ENCODE data around the gene SYNM.

SYNM gene

GRCh38 chr15:99092554-99093172, 12.2 kb upstream of the SYNM start:
- TF ChIP-seq REST (IDR thresholded peaks at IDR 0.05; ENCODE audit: insufficient read depth in 1 of 2, low read depth in 2 of 2, low read length in 2 of 2) (no peak), SIN3A (IDR thresholded peaks at IDR 0.05; ENCODE audit: borderline replicate concordance, insufficient read depth, low read length) (no peak), TAF1 (IDR thresholded peaks at IDR 0.05; ENCODE audit: borderline replicate concordance, insufficient read depth, low read length) (no peak), FOXP2 (optimal IDR thresholded peaks at IDR 0.05; ENCODE audit: borderline replicate concordance, extremely low read depth, extremely low read length, insufficient read depth) (no peak), POLR2AphosphoS5 (IDR thresholded peaks at IDR 0.05; ENCODE audit: low read depth, low read length) (no peak)

GRCh38 chr15:99095626-99096025, 9.3 kb upstream of the SYNM start:
- no peak for TF ChIP-seq FOXP2 (optimal IDR thresholded peaks at IDR 0.05; ENCODE audit: borderline replicate concordance, extremely low read depth, extremely low read length, insufficient read depth)
- TF ChIP-seq TAF1 (IDR thresholded peaks at IDR 0.05; ENCODE audit: borderline replicate concordance, insufficient read depth, low read length): no peak
- no peak for TF ChIP-seq SIN3A (IDR thresholded peaks at IDR 0.05; ENCODE audit: borderline replicate concordance, insufficient read depth, low read length)
- no peak for TF ChIP-seq REST (IDR thresholded peaks at IDR 0.05; ENCODE audit: insufficient read depth in 1 of 2, low read depth in 2 of 2, low read length in 2 of 2)
- TF ChIP-seq POLR2AphosphoS5 (IDR thresholded peaks at IDR 0.05; ENCODE audit: low read depth, low read length): no peak

- TF ChIP-seq POLR2AphosphoS5 (IDR thresholded peaks at IDR 0.05; ENCODE audit: low read depth, low read length) (no peak), REST (IDR thresholded peaks at IDR 0.05; ENCODE audit: insufficient read depth in 1 of 2, low read depth in 2 of 2, low read length in 2 of 2) (no peak), FOXP2 (optimal IDR thresholded peaks at IDR 0.05; ENCODE audit: borderline replicate concordance, extremely low read depth, extremely low read length, insufficient read depth) (no peak), TAF1 (IDR thresholded peaks at IDR 0.05; ENCODE audit: borderline replicate concordance, insufficient read depth, low read length) (no peak), SIN3A (IDR thresholded peaks at IDR 0.05; ENCODE audit: borderline replicate concordance, insufficient read depth, low read length) (no peak)
Measured at GRCh38 chr15:99096173-99096893, 8.5 kb upstream of the SYNM start.

- TF ChIP-seq FOXP2 (optimal IDR thresholded peaks at IDR 0.05; ENCODE audit: borderline replicate concordance, extremely low read depth, extremely low read length, insufficient read depth) (no peak), TAF1 (IDR thresholded peaks at IDR 0.05; ENCODE audit: borderline replicate concordance, insufficient read depth, low read length) (no peak), REST (IDR thresholded peaks at IDR 0.05; ENCODE audit: insufficient read depth in 1 of 2, low read depth in 2 of 2, low read length in 2 of 2) (no peak), SIN3A (IDR thresholded peaks at IDR 0.05; ENCODE audit: borderline replicate concordance, insufficient read depth, low read length) (no peak), POLR2AphosphoS5 (IDR thresholded peaks at IDR 0.05; ENCODE audit: low read depth, low read length) (no peak)
Measured at GRCh38 chr15:99096894-99097426, 7.9 kb upstream of the SYNM start.

Data from PFSK-1 (cell line).